GM21381 (cell line): ENCODE results near the gene HEPN1.
"Not testable (repeated sequence)": the region's sequence is repeated elsewhere in the genome, so short reads cannot be mapped to it uniquely, and the experiment has no call there.

Experiments
- ATAC-seq: cut with Tn5 transposase; IDR thresholded peaks from one replicate; pipeline ENCODE4 v1.9.1; 2021; ENCODE audit warnings: mild to moderate bottlenecking, moderate library complexity; ENCODE audit not compliant: unreplicated experiment

Gene HEPN1

GRCh38 chr11:124941703-124942102 lies 22.7 kb downstream of the HEPN1 start:
- ATAC-seq: no peak

GRCh38 chr11:124942466-124943253 lies 23.6 kb downstream of the HEPN1 start:
- ATAC-seq: no peak

- no peak for ATAC-seq
Measured at GRCh38 chr11:124943254-124943616, 24.2 kb downstream of the HEPN1 start.

- ATAC-seq: no peak
Measured at GRCh38 chr11:124943741-124944140, 24.7 kb downstream of the HEPN1 start.

GRCh38 chr11:124944565-124944964 lies 25.5 kb downstream of the HEPN1 start:
- ATAC-seq: no peak

GRCh38 chr11:124945826-124946225 lies 26.8 kb downstream of the HEPN1 start:
- no peak for ATAC-seq

GRCh38 chr11:124946735-124947141 lies 27.7 kb downstream of the HEPN1 start:
- no peak for ATAC-seq

GRCh38 chr11:124950601-124951330 lies 31.7 kb downstream of the HEPN1 start:
- ATAC-seq: no peak

GRCh38 chr11:124951341-124951740 lies 32.3 kb downstream of the HEPN1 start:
- ATAC-seq: no peak

- peak; percentile 99 for ATAC-seq
Measured at GRCh38 chr11:124953753-124954589, 34.9 kb downstream of the HEPN1 start, which contains the start of gene CCDC15. Gene CCDC15 (plus strand): TSS chr11:124954202. CDS start chr11:124954733, 531 bp downstream.

- ATAC-seq: no peak
Measured at GRCh38 chr11:124954590-124954955, 35.5 kb downstream of the HEPN1 start.

GRCh38 chr11:124955035-124955434 lies 36.0 kb downstream of the HEPN1 start:
- ATAC-seq: no peak

- peak; percentile 92 for ATAC-seq
Measured at GRCh38 chr11:124961972-124962609, 43.0 kb downstream of the HEPN1 start.

GRCh38 chr11:124968197-124968596 lies 49.1 kb downstream of the HEPN1 start:
- ATAC-seq: not testable (repeated sequence)
